GM10266 (cell line): ENCODE measurements around the gene DTX1.

ENCODE experiments used
- DNase-seq: peaks from one replicate; pipeline ENCODE4 v3.0.0; 2012; ENCODE audit errors: extremely low spot score
- TF ChIP-seq, protein P1 (sequence below): IDR thresholded peaks from 2 replicates; pipeline ENCODE4 v1.5.1; 2012; ENCODE audit warnings: mild to moderate bottlenecking, low read depth; ENCODE audit not compliant: control insufficient read depth, insufficient read depth; ENCODE audit errors: missing control alignments

DTX1 gene

DNA sequence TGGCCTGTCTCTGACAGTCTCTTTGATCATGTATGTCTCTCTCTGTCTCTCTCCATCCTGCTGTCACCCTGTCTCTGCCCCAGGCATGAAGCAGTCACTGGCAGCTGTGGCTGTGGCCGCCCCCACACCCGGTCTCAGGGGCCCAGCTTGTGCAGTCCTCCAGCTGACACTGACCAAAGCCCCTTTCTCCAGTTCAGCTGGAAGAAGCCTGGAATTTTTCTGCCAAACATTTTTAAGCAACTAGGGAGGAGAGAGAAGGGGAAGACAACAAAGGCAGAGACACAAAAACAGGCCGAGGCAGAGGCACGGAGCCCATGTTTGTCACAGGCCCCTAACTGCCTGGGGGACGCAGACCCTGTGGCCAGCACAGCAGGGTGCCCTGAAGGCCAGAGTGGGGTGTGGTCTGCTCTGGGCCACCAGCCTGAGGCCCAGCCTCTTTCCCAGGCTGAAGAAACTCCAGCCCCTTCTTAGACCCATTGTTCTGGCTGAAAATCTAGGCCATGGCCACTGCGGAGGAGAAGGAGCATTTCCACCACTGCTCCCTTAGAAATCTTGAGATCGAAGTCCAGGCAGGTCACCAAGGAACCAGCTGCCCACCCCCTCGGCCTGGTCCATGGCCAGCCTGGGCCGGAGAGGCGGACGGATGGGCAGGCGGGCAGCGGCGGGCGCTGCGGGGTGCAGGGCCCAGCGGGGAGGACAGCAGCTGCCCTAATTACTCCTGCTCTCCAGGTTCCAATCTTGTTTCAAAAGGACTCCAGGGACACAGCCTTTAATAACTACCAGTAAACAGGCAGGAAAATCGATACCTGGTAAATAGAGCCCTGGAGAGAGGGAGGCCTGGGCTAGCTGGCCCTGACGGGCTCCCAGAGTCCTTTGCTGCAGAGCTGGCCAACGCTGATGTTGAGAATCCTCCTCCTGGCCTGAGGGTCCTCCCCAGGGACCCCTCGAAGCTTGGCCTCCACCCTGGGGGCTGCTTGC, 14.9 kb downstream of the DTX1 start:
- TF ChIP-seq, protein P1, sequence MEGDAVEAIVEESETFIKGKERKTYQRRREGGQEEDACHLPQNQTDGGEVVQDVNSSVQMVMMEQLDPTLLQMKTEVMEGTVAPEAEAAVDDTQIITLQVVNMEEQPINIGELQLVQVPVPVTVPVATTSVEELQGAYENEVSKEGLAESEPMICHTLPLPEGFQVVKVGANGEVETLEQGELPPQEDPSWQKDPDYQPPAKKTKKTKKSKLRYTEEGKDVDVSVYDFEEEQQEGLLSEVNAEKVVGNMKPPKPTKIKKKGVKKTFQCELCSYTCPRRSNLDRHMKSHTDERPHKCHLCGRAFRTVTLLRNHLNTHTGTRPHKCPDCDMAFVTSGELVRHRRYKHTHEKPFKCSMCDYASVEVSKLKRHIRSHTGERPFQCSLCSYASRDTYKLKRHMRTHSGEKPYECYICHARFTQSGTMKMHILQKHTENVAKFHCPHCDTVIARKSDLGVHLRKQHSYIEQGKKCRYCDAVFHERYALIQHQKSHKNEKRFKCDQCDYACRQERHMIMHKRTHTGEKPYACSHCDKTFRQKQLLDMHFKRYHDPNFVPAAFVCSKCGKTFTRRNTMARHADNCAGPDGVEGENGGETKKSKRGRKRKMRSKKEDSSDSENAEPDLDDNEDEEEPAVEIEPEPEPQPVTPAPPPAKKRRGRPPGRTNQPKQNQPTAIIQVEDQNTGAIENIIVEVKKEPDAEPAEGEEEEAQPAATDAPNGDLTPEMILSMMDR: no peak
- no peak for DNase-seq

DNA sequence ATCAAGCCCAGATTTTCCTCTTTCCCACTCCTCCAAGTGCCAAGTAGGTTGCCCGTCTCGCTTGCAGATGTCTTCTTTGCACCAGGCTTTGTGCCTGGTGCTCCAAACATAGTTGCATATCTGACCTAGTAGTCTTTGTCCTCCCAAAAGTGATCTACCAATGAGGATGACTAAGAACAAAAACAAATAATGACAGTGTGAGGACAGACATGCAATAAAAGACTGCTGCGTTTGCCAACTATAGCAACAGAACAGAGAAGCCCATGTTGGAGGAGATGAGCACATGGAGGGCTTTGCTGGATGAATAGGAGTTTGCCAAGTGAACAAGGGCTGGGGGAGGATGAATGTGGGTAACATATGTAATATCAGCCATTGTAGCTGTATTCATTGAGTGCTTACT, 15.6 kb downstream of the DTX1 start:
- TF ChIP-seq, protein P1: no peak
- DNase-seq: peak; percentile 60

DNA sequence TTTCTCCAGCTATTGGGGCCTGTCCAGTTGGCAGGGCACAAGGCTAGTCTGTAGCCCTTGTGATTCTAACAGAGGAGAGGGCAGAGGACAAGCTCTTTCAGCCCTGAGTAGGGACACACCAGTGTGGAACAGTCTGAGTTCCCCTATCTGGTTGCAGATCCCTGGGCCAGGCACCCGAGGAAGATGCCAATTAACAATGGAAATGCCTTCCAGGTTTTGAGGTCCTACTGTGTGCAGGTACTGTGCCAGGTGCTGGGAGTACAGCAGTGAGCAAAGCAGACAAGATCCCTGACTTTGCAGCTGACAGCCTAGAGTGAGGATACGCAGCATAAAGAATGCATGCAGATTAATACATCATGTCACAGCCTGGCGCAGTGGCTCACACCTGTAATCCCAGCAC, 17.1 kb downstream of the DTX1 start:
- no peak for DNase-seq
- TF ChIP-seq, protein P1: no peak

DNA sequence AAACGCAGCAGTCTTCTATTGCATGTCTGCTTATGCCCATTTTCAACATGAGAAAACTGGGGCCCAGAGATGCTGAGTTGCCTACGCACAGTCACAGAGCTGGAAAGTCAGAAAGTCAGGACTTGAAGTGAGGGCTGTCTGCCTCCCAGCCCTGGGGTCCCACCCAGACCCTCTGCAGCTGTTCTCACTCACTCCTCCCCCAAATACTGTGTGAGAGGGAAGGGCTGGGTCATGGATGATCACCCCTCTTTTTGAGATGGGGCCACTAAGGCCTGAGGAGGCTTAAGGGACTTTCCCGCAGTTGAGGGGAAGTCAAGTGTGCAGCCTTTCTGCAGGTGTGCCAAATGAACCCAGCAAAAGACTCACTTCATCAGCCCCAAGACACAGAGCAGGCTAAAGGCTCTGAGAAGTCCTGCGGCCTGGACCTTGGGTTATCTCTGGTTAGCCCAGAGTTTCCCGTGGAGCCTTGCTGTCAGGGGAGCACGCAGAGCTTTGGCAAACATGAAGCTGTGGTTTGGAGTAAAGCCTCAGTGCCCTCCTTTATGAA, 18.7 kb downstream of the DTX1 start:
- peak; percentile 91 for DNase-seq

DNA sequence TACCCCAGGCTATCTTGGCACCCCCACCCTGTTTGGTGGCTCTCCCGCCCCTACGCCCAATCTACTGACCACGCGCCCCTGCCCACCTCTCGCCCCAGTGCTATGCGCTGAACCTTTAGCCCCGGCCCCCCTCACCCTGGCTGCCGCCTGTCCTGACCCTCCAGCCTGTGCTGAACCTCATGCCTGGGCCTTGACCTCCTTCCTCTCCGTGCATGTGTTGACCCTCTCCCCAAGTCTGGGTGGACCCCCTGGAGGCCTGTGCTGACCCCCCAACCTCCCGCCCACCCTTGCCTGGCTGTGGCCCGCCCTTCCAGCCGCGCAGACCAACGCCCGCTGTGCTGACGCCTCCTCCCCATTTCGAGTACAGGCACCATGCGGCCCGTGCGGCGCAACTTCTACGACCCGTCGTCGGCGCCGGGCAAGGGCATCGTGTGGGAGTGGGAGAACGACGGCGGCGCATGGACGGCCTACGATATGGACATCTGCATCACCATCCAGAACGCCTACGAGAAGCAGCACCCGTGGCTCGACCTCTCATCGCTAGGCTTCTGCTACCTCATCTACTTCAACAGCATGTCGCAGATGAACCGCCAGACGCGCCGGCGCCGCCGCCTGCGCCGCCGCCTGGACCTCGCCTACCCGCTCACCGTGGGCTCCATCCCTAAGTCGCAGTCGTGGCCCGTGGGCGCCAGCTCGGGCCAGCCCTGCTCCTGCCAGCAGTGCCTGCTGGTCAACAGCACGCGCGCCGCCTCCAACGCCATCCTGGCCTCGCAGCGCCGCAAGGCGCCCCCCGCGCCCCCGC, 20.7 kb downstream of the DTX1 start:
- TF ChIP-seq, protein P1: no peak
- DNase-seq: no peak

More for the DNA sequence above, 18.7 kb downstream of the DTX1 start:
- TF ChIP-seq, protein P1: no peak

DNA sequence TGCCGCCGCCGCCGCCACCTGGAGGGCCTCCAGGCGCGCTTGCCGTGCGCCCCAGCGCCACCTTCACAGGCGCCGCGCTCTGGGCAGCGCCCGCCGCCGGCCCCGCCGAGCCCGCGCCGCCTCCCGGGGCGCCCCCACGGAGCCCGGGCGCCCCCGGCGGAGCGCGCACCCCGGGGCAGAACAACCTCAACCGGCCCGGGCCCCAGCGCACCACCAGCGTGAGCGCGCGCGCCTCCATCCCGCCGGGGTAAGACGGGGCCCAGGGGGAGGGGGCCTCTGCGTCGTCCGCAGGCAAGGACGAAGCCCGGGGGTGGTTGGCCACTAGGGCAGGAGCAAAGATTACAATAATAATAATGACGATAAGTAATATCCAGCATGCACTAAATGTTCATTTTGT, 21.3 kb downstream of the DTX1 start:
- TF ChIP-seq, protein P1: no peak
- no peak for DNase-seq
